Measurements from ENCODE around the gene MYOZ3.

MYOZ3 gene

GRCh38 chr5:150642991-150643710 is 17.9 kb upstream of the MYOZ3 start:
- no peak for DNase-seq

GRCh38 chr5:150644058-150644457 is 17.0 kb upstream of the MYOZ3 start:
- DNase-seq, result no peak

- DNase-seq, result no peak
Measured at GRCh38 chr5:150644514-150644913, 16.5 kb upstream of the MYOZ3 start.

DNA sequence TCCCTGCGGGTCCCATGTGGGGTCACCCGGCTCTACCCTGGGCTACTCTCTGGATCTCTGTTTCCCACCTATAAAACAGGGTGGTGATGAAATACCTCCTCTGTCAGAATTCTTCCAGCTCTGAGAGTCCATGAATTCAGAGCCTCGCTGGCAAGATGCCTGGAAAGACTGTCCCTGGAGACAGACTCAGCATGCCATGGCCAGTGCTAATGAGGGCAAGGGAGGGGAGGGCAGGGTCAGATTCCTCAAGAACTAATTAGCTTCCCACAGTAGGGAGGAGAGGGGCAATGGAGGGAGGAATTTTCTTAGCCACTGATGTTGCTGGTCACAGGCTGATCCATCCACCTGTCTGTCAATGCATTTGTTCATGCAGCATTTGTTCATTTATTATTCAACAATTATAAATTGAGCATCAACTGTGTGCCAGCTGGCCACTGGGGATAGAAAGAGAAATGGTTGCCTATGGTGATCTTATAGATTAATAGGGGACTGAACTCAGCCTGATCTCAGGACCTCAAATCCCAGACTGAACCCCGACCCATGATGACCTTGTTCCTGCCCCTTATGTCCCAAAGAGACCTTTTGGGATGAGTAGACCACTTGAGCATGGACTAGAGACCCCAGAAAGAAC is 15.9 kb upstream of the MYOZ3 start:
- DNase-seq, result no peak

DNA sequence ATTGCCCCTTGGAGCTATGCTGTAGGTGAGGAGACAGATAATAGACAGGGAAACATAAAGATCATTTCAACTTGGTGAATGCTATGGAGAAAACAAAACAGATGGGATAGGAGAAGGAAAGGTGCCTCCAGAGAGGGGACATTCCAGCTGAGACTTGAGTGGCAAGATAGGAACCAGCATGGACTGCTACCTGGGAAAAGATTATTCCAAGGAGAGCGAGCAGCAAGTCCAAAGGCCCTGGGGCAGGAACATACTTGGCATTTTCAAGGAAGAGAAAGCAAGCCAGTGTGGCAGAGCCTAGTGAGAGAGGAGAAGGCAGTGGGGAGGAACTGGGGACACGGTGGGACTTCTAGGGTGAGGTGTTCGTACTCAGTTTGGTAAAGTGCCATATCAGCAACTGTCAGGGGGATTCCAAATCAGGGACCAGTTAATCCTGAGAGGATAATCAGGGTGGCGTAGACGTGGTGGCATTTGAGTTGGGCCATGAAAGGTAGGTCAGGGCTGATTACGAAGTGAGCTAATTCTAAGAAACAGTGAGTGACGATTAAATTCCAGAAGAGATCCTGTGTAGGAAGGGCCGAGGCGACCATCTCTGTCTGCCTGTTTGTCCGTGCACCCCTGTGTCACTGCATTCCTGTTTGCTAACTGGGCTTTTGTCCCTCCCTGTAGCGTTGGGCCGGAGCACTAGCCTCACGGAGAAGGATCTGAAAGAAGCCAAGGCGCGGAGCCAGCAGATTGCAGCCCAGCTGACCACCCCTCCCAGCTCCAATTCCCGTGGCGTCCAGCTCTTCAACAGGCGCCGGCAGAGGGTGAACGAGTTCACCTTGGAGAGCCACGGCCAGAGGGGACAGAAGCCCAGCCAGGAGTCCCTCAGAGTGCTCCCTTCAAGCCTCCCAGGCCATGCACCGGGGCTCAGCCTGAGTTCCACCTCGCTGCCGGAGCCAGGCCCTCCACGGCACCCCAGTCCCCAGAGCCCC is 13.5 kb upstream of the MYOZ3 start:
- DNase-seq, result no peak

DNA sequence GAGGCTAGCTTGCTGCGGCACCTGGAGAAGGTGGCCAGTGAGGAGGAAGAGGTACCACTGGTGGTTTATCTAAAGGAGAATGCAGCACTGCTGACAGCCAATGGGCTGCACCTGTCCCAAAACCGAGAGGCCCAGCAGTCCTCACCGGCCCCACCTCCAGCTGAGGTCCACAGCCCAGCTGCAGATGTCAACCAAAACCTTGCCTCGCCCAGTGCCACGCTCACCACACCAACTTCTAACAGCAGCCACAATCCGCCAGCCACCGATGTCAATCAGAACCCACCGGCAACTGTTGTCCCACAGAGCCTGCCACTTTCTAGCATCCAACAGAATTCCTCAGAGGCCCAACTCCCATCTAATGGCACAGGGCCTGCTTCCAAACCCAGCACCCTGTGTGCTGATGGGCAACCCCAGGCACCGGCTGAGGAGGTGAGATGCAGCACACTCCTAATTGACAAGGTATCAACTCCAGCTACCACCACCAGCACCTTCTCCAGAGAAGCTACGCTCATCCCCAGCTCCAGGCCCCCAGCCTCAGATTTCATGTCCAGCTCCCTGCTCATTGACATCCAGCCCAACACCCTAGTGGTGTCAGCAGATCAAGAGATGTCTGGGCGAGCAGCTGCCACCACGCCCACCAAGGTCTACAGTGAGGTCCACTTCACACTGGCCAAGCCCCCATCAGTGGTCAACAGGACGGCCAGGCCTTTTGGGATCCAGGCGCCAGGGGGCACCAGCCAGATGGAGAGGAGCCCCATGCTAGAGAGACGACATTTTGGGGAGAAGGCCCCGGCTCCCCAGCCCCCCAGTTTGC is 12.6 kb upstream of the MYOZ3 start:
- no peak for DNase-seq

- no peak for DNase-seq
Measured at GRCh38 chr5:150649108-150650020, 11.7 kb upstream of the MYOZ3 start.

- DNase-seq, result no peak
Measured at GRCh38 chr5:150650021-150651006, 10.7 kb upstream of the MYOZ3 start.

GRCh38 chr5:150651382-150651781 is 9.7 kb upstream of the MYOZ3 start:
- DNase-seq, result no peak

DNA sequence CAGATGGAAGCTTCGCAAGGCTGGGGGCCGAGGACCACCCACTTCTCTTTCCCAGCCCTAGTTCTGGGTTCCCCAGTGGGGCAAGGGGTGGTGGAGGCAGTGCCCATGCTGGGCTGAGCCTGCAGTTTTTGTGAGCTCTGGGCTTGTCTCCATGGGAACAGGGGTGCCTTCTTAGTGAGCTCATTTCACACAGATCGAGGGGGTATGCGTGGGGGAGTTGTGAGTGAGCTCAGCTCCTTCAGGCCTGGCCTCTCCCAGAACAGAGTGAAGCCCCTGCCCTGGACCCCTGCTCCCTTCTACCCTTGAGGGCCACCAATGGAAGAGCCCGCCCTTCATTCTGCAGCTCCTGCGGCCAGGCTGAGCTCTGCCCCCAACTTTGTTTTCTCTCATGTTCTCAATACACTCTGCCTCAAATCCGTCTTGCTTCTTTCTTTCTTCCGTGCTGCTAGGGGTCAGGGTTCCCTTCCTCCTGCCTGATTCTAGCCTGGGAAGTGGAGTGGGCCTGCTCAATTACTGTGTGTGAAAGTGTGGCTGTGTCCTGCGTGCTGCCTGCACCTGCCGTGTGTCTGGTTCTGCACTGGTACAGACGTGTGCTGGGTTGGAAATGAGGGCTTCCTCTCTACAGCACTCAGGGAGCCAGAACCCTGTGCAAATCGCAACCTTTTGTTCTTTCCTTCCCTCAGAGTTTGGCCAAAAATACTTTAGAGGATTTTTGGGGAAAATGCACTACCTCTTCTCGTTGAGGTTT is 9.0 kb upstream of the MYOZ3 start:
- no peak for DNase-seq

DNA sequence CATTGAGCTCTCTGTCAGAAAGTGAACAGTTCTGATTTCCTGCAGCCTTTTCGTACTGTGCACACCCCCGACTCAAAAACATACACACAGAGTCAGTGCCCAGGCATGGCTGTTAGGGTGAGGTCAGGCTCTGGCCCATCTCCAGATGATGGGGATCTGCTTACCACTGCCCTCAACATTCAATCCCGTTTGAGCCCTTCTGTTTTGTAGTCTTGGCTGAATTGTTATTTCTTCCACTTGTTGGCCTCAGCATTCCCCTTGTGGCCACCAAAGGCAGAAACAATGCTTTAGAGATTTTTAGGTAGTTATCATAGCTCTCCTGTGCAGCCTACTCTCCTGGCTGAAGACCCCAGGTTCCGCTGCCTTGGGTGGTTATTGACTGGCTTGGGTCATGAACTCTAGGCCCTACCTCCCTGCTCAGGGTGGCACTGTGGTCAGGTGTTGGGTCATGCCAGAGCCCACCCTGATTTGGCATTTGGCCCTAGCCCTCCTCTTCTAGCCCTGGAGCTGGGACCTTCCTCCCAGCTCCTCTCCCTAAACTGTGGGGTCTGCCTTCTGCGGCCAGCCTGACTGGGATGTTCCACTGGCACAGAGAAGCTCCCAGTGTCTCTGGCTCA is 7.8 kb upstream of the MYOZ3 start:
- DNase-seq, result no peak

DNA sequence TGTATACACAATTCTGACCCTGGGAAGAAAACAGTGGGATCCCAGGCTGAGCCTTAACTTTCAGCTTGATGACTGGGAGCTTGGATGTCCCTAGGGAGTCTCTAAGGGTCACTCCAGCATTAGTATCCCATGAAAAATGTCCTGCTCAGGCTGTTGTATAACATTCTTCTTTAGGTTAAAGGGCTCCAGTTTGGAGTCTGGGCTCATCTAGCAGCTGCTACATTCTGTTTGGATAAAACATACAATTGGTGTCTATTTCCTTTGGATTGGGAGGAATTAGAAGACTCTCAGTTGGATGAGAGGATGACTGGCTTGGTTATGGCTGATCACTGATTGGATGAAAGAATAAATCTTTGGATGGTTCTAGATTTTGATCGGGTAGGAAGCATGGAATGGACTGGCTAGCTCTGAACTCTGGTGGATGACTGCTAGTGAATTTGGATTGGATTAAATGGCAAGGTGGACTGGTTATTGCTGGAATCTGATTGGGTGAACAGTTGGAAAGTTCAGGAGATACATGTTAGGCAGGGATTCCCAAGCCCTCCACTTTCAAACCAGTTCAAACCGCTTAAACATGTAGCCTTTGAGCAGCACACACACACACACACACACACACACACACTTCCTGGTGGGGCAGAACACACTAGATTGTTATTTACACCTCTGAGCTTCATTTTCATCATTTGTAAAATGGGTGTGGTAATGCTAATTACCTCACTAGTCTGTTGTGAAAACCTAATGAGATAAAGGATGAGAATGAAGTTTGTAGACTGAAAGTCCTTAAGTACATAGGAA is 7.1 kb upstream of the MYOZ3 start:
- peak; percentile 32 for DNase-seq

GRCh38 chr5:150655221-150655620 is 5.8 kb upstream of the MYOZ3 start:
- no peak for DNase-seq

DNA sequence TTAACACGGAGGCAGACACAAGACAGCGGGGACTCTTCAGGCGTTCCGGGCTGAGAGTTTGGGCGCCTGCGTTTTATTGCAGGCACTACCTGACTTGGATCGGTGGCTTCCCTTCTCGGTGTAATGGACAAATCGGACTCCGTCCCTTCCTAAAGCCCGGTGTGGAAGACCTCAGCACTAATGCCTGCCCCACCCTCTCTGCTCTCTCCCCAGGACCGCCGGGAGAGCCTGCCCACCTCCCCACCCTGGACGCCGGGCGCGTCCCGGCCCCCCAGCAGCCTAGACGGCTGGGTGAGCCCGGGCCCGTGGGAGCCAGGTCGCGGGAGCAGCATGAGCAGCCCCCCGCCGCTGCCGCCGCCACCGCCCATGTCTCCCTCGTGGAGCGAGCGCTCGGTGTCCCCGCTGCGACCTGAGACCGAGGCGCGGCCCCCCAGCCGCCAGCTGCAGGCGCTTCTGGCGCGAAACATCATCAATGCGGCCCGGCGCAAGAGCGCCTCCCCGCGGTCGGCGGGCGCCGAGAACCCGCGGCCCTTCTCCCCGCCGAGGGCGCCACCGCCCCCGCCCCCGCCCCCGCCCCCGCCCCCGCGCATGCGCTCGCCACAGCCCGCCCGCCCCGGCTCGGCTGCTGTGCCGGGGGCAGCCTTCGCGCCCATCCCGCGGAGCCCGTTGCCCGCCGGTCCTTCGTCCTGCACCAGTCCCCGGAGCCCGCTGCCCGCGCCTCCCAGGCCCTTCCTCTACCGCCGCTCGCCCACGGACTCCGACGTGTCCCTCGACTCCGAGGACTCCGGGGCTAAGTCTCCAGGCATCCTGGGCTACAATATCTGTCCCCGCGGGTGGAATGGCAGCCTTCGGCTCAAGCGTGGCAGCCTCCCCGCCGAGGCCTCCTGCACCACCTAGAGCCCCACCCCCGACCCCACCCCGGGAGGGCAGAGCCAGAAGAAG is 4.6 kb upstream of the MYOZ3 start:
- DNase-seq, result peak; percentile 84

DNA sequence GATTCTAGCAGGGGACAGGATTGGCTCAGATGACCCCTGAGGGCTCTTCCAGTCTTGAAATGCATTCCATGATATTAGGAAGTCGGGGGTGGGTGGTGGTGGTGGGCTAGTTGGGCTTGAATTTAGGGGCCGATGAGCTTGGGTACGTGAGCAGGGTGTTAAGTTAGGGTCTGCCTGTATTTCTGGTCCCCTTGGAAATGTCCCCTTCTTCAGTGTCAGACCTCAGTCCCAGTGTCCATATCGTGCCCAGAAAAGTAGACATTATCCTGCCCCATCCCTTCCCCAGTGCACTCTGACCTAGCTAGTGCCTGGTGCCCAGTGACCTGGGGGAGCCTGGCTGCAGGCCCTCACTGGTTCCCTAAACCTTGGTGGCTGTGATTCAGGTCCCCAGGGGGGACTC is 2.9 kb upstream of the MYOZ3 start:
- no peak for DNase-seq

GRCh38 chr5:150658699-150659265 is 2.3 kb upstream of the MYOZ3 start:
- no peak for DNase-seq
